ENCODE results near the gene PUM2. TPM values are rescaled to one million over a fixed set of nuclear protein-coding genes. Genes with fewer than 3 reads are reported as not detected.

The PUM2 gene
- polyA plus RNA-seq, 1 donor (not counting 4 experiments of a cell fraction or from before 2014, with no cell fraction given) = 47.5 TPM

GRCh38 chr2:20350041-20350712 is 467 bp downstream of the PUM2 start:
- Histone ChIP-seq H3K79me2 (ENCODE audit: control insufficient read depth, insufficient read depth, low read length) (peaks cover 53% of the 10 kb centered on the region), H3K9me3 (ENCODE audit: control insufficient read depth, low read depth, low read length) (no peaks in the 10 kb centered on the region), H3K4me1 (ENCODE audit: control insufficient read depth, extremely low read depth, insufficient read depth, low read length) (peaks cover 46% of the 10 kb centered on the region), H3K36me3 (ENCODE audit: control insufficient read depth in 2 of 2, extremely low read depth in 1 of 2, insufficient read depth in 2 of 2, low read length in 2 of 2) (peaks cover 0 to 5% of the 10 kb centered on the region in 2 experiments), H3K4me3 (ENCODE audit: control insufficient read depth in 2 of 3, extremely low read depth in 1 of 3, insufficient read depth in 2 of 3, low read depth in 1 of 3, low read length in 3 of 3) (peak overlapping the region; percentile 72 to 95 (median 89)), H3K27ac (ENCODE audit: control insufficient read depth, insufficient read depth, low read length) (peak overlapping the region; percentile 84), H3K9me1 (ENCODE audit: control insufficient read depth, extremely low read depth, insufficient read depth, low read length) (peaks cover 6% of the 10 kb centered on the region), H4K20me1 (ENCODE audit: control insufficient read depth, extremely low read depth, insufficient read depth, low read length) (peaks cover 12% of the 10 kb centered on the region), H3K27me3 (ENCODE audit: control insufficient read depth, extremely low read depth, insufficient read depth, low read length) (no peaks in the 10 kb centered on the region), H2AFZ (ENCODE audit: control insufficient read depth, low read length) (no peak overlapping the region), H3K4me2 (ENCODE audit: control insufficient read depth, extremely low read depth, insufficient read depth, low read depth, low read length) (peak overlapping the region; percentile 55), H3K9ac (ENCODE audit: control insufficient read depth, extremely low read depth, insufficient read depth, low read length) (peak overlapping the region; percentile 98)
- DNase-seq (ENCODE audit: low read depth, low spot score) (no peak), FAIRE-seq (no peak)
- no peak for TF ChIP-seq CTCF (optimal IDR thresholded peaks at IDR 0.05 in 1 of 3, IDR thresholded peaks at IDR 0.05 in 1 of 3, conservative IDR thresholded peaks at IDR 0.05 in 1 of 3; ENCODE audit: extremely low read depth in 1 of 3, insufficient read depth in 2 of 3, low read length in 3 of 3)
- no peak for TF ChIP-seq EZH2 (IDR thresholded peaks at IDR 0.05; ENCODE audit: low read length)
- dilution Hi-C loops (cut with MboI; ENCODE audit: extremely low pct_ligation_motif_present, low sequenced_read_pairs) = no loop called here

- dilution Hi-C loops (cut with MboI; ENCODE audit: extremely low pct_ligation_motif_present, low sequenced_read_pairs) = no loop called here
- H3K4me3 ChIP-seq (ENCODE audit: control insufficient read depth in 2 of 3, extremely low read depth in 1 of 3, insufficient read depth in 2 of 3, low read depth in 1 of 3, low read length in 3 of 3) = peak overlapping the region; percentile 72 to 95 (median 89)
- peaks cover 60% of the 10 kb centered on the region for H3K79me2 ChIP-seq (ENCODE audit: control insufficient read depth, insufficient read depth, low read length)
- peaks cover 13% of the 10 kb centered on the region for H4K20me1 ChIP-seq (ENCODE audit: control insufficient read depth, extremely low read depth, insufficient read depth, low read length)
- H3K27me3 ChIP-seq (ENCODE audit: control insufficient read depth, extremely low read depth, insufficient read depth, low read length) = no peaks in the 10 kb centered on the region
- peaks cover 0 to 5% of the 10 kb centered on the region in 2 experiments for H3K36me3 ChIP-seq (ENCODE audit: control insufficient read depth in 2 of 2, extremely low read depth in 1 of 2, insufficient read depth in 2 of 2, low read length in 2 of 2)
- no peak for TF ChIP-seq EZH2 (IDR thresholded peaks at IDR 0.05; ENCODE audit: low read length)
- TF ChIP-seq CTCF (optimal IDR thresholded peaks at IDR 0.05 in 1 of 3, IDR thresholded peaks at IDR 0.05 in 1 of 3, conservative IDR thresholded peaks at IDR 0.05 in 1 of 3; ENCODE audit: extremely low read depth in 1 of 3, insufficient read depth in 2 of 3, low read length in 3 of 3) = no peak
- H3K9ac ChIP-seq (ENCODE audit: control insufficient read depth, extremely low read depth, insufficient read depth, low read length) = peak overlapping the region; percentile 98
- H3K9me3 ChIP-seq (ENCODE audit: control insufficient read depth, low read depth, low read length) = no peaks in the 10 kb centered on the region
- peaks cover 46% of the 10 kb centered on the region for H3K4me1 ChIP-seq (ENCODE audit: control insufficient read depth, extremely low read depth, insufficient read depth, low read length)
- no peak for DNase-seq (ENCODE audit: low read depth, low spot score)
- peak overlapping the region; percentile 55 for H3K4me2 ChIP-seq (ENCODE audit: control insufficient read depth, extremely low read depth, insufficient read depth, low read depth, low read length)
- FAIRE-seq = no peak
- peak overlapping the region; percentile 84 for H3K27ac ChIP-seq (ENCODE audit: control insufficient read depth, insufficient read depth, low read length)
- H2AFZ ChIP-seq (ENCODE audit: control insufficient read depth, low read length) = no peak overlapping the region
- H3K9me1 ChIP-seq (ENCODE audit: control insufficient read depth, extremely low read depth, insufficient read depth, low read length) = peaks cover 6% of the 10 kb centered on the region
Observed at GRCh38 chr2:20349513-20349921, 1.1 kb downstream of the PUM2 start.
